WTC11 (cell line): ENCODE data around the gene METTL24. TPM values are rescaled to one million over a fixed set of nuclear protein-coding genes. Genes with fewer than 3 reads are reported as not detected.

ENCODE experiments used
- ATAC-seq: fragments of 200-7000 bp; cut with Tn5 transposase; 2 replicates; pipeline ENCODE4 v1.10.0; 2021; ENCODE audit warnings: mild to moderate bottlenecking, moderate library complexity
- CTCF ChIA-PET: fragments of 300-600 bp; sonication (Branson Sonifier 250); formaldehyde crosslinking; loops from one replicate; lab custom pipeline; 2021; ENCODE audit warnings: antibody characterized with exemption; lab: Charles Lee
- POLR2A ChIA-PET: fragments of 350-600 bp; sonication (Branson Sonifier 250); formaldehyde crosslinking; loops from one replicate; lab custom pipeline; 2021; ENCODE audit warnings: antibody characterized with exemption; lab: Charles Lee
- DNase-seq: peaks from one replicate; pipeline ENCODE4 v3.0.0; 2021; ENCODE audit warnings: low spot score
- H3K27ac Mint-ChIP-seq: 2 replicates; pipeline ENCODE4 v1.8.0; 2021; ENCODE audit warnings: mixed read lengths
- H3K27me3 Mint-ChIP-seq: 2 replicates; pipeline ENCODE4 v1.8.0; 2021; ENCODE audit warnings: low read depth, mild to moderate bottlenecking, moderate library complexity, mixed read lengths
- H3K36me3 Mint-ChIP-seq: 2 replicates; pipeline ENCODE4 v1.8.0; 2021; ENCODE audit warnings: mixed read lengths
- H3K4me1 Mint-ChIP-seq: 2 replicates; pipeline ENCODE4 v1.8.0; 2022; ENCODE audit warnings: mixed read lengths
- H3K4me3 Mint-ChIP-seq: 2 replicates; pipeline ENCODE4 v1.8.0; 2021; ENCODE audit warnings: mild to moderate bottlenecking, moderate library complexity, mixed read lengths
- H3K9me3 Mint-ChIP-seq: 2 replicates; pipeline ENCODE4 v1.8.0; 2021; ENCODE audit warnings: mixed read lengths
- ARID4B ChIP-seq: sonication (generic); formaldehyde crosslinking; IDR thresholded peaks from 2 replicates; pipeline ENCODE4 v1.8.0; 2023; ENCODE audit warnings: missing genetic modification reagents, mild to moderate bottlenecking, borderline replicate concordance
- ATF1 ChIP-seq: sonication (generic); formaldehyde crosslinking; IDR thresholded peaks from 2 replicates; pipeline ENCODE4 v1.8.1; 2023; ENCODE audit warnings: mild to moderate bottlenecking, moderate library complexity, missing genetic modification reagents
- ATF6 ChIP-seq: sonication (generic); formaldehyde crosslinking; IDR thresholded peaks from 2 replicates; pipeline ENCODE4 v1.8.1; 2023; ENCODE audit warnings: mild to moderate bottlenecking, missing genetic modification reagents
- FOXK1 ChIP-seq: sonication (generic); formaldehyde crosslinking; IDR thresholded peaks from 2 replicates; pipeline ENCODE4 v1.8.0; 2022; ENCODE audit warnings: mild to moderate bottlenecking, moderate library complexity, missing genetic modification reagents
- GTF2I ChIP-seq: fragments of 250-450 bp; sonication (Bioruptor Pico); conservative IDR thresholded peaks from 2 replicates; pipeline ENCODE4 v1.4.0; 2021; ENCODE audit warnings: mild to moderate bottlenecking
- MAX ChIP-seq: sonication (generic); formaldehyde crosslinking; IDR thresholded peaks from 2 replicates; pipeline ENCODE4 v1.8.0; 2022; ENCODE audit warnings: mild to moderate bottlenecking, missing genetic modification reagents
- NFATC4 ChIP-seq: fragments of 250-450 bp; sonication (Bioruptor Pico); IDR thresholded peaks from 2 replicates; pipeline ENCODE4 v1.9.0; 2021; ENCODE audit warnings: mild to moderate bottlenecking
- NR3C1 ChIP-seq: sonication (generic); formaldehyde crosslinking; conservative IDR thresholded peaks from 2 replicates; pipeline ENCODE4 v1.8.1; 2023; ENCODE audit warnings: low read depth, mild to moderate bottlenecking, missing genetic modification reagents
- SOX15 ChIP-seq: fragments of 250-450 bp; sonication (Bioruptor Pico); IDR thresholded peaks from 2 replicates; pipeline ENCODE4 v1.9.0; 2021; ENCODE audit warnings: mild to moderate bottlenecking
- ZBTB21 ChIP-seq: sonication (generic); formaldehyde crosslinking; IDR thresholded peaks from 2 replicates; pipeline ENCODE4 v1.8.1; 2023; ENCODE audit warnings: mild to moderate bottlenecking, missing genetic modification reagents, borderline replicate concordance
- ZNF232 ChIP-seq: sonication (generic); formaldehyde crosslinking; IDR thresholded peaks from 2 replicates; pipeline ENCODE4 v1.8.0; 2022; ENCODE audit warnings: mild to moderate bottlenecking, missing genetic modification reagents
- ZNF317 ChIP-seq: sonication (generic); formaldehyde crosslinking; IDR thresholded peaks from 2 replicates; pipeline ENCODE4 v1.8.1; 2023; ENCODE audit warnings: low read depth, mild to moderate bottlenecking, moderate library complexity, missing genetic modification reagents, borderline replicate concordance
- ZNF425 ChIP-seq: fragments of 250-450 bp; sonication (Bioruptor Pico); conservative IDR thresholded peaks from 2 replicates; pipeline ENCODE4 v1.9.0; 2021; ENCODE audit warnings: mild to moderate bottlenecking
- ZNF671 ChIP-seq: fragments of 250-450 bp; sonication (Bioruptor Pico); IDR thresholded peaks from 2 replicates; pipeline ENCODE4 v1.8.0; 2021; ENCODE audit warnings: mild to moderate bottlenecking
- ZSCAN18 ChIP-seq: fragments of 250-450 bp; sonication (Bioruptor Pico); IDR thresholded peaks from 2 replicates; pipeline ENCODE4 v2.1.2; 2022; ENCODE audit warnings: mild to moderate bottlenecking, moderate library complexity
- total RNA-seq: library from RNA; stranded (reverse); gene quantifications from 3 replicates; pipeline ENCODE4 v1.2.3, GENCODE V29; 2021

The METTL24 gene
- total RNA-seq, 1 experiment from 2014 or later, result 0.31 TPM

- TF ChIP-seq ZNF425 (CRISPR knock-in tag) (no peak), SOX15 (CRISPR knock-in tag) (no peak), FOXK1 (no peak), MAX (no peak)
These were observed 140.9 kb downstream of the METTL24 start (continued) for GRCh38 chr6:110217266-110217665.

GRCh38 chr6:110216140-110216539 lies 142.0 kb downstream of the METTL24 start:
- Mint-ChIP-seq H3K9me3 (peaks cover 8% of the 10 kb centered on the region; the same call in 1 of the 2 replicates), H3K27ac (no peak overlapping the region)
- CTCF ChIA-PET, result interaction anchor here (1.1 kb wide), 1 partner anchor 126 kb away, joined by 5 read pairs; no protein-coding TSS in a partner anchor

GRCh38 chr6:110214338-110214737 lies 143.8 kb downstream of the METTL24 start:
- CTCF ChIA-PET, result no interaction called here
- Mint-ChIP-seq H3K27me3 (no peaks in the 10 kb centered on the region), H3K36me3 (peaks cover 45% of the 10 kb centered on the region), H3K4me1 (no peaks in the 10 kb centered on the region), H3K27ac (no peak overlapping the region), H3K9me3 (no peaks in the 10 kb centered on the region)
- DNase-seq, result no peak
- POLR2A ChIA-PET, result no interaction called here
- TF ChIP-seq ZNF317 (CRISPR knock-in tag) (no peak), ZBTB21 (CRISPR knock-in tag) (no peak), NR3C1 (CRISPR knock-in tag) (no peak), ZSCAN18 (CRISPR knock-in tag) (no peak)
- TF ChIP-seq, all 79 proteins: peak for 0
- no peak overlapping the region for H3K4me3 Mint-ChIP-seq
- ATAC-seq, result no peak

More at GRCh38 chr6:110216140-110216539, 142.0 kb downstream of the METTL24 start:
- no peak for TF ChIP-seq ARID4B
- peaks cover 57% of the 10 kb centered on the region for H3K36me3 Mint-ChIP-seq
- no peaks in the 10 kb centered on the region for H3K27me3 Mint-ChIP-seq
- no peaks in the 10 kb centered on the region for H3K4me1 Mint-ChIP-seq
- POLR2A ChIA-PET, result no interaction called here
- DNase-seq (no peak), ATAC-seq (no peak)
- no peak overlapping the region for H3K4me3 Mint-ChIP-seq

- CTCF ChIA-PET, result no interaction called here
- Mint-ChIP-seq H3K27me3 (no peaks in the 10 kb centered on the region), H3K27ac (no peak overlapping the region), H3K9me3 (no peaks in the 10 kb centered on the region), H3K4me3 (no peak overlapping the region), H3K36me3 (peaks cover 41% of the 10 kb centered on the region)
- DNase-seq, result no peak
- no peak for TF ChIP-seq ZNF232 (CRISPR knock-in tag)
- no peak for TF ChIP-seq ATF1 (CRISPR knock-in tag)
- TF ChIP-seq ATF6 (CRISPR knock-in tag), result no peak
- no peak for TF ChIP-seq NFATC4 (CRISPR knock-in tag)
- no peak for TF ChIP-seq GTF2I (CRISPR knock-in tag)
- no peak for TF ChIP-seq ZNF671 (CRISPR knock-in tag)
- no peak for TF ChIP-seq SOX15 (CRISPR knock-in tag)
- TF ChIP-seq, all 79 proteins: peak for 0
- no peak for ATAC-seq
- POLR2A ChIA-PET, result no interaction called here
- no peaks in the 10 kb centered on the region for H3K4me1 Mint-ChIP-seq
These were observed 146.4 kb downstream of the METTL24 start for GRCh38 chr6:110211753-110212152.
